Uterus (tissue), 4 donors: ENCODE measurements around the gene VPS45. TPM values are rescaled to one million over a fixed set of nuclear protein-coding genes. Genes with fewer than 3 reads are reported as not detected.

ENCODE experiments used
- DNase-seq, 2 donors: peaks; one replicate each; pipeline ENCODE4 v3.0.0-alpha.2; 2019 to 2020
- H3K27ac ChIP-seq, 2 donors: fragments of 200-600 bp; sonication (generic); 1 replicate in 1 of 2; 2 replicates in 1 of 2; pipeline ENCODE4 v1.5.1; 2016 to 2018
- H3K27me3 ChIP-seq, 2 donors: fragments of 200-600 bp; sonication (generic); one replicate each; pipeline ENCODE4 v1.5.1; 2018 to 2019; ENCODE audit warnings: control low read depth in 1 of 2
- H3K36me3 ChIP-seq, 2 donors: fragments of 200-600 bp; sonication (generic); one replicate each; pipeline ENCODE4 v1.5.1; 2019; ENCODE audit warnings: control low read depth in 1 of 2
- H3K4me1 ChIP-seq, 2 donors: fragments of 200-600 bp; sonication (generic); one replicate each; pipeline ENCODE4 v1.5.1; 2018 to 2019; ENCODE audit warnings: control low read depth in 1 of 2
- H3K4me3 ChIP-seq, 2 donors: fragments of 200-600 bp; sonication (generic); 1 replicate in 1 of 2; 2 replicates in 1 of 2; pipeline ENCODE4 v1.5.1; 2018 to 2019; ENCODE audit warnings: mild to moderate bottlenecking in 1 of 2
- H3K9me3 ChIP-seq, 2 donors: fragments of 200-600 bp; sonication (generic); one replicate each; pipeline ENCODE4 v1.5.1; 2019; ENCODE audit warnings: control low read depth in 1 of 2
- CTCF ChIP-seq, 4 experiments: fragments of 200-600 bp in 2 of 4; fragments of 450-650 bp in 2 of 4; sonication (generic) in 2 of 4; IDR thresholded peaks; one replicate each; pipeline ENCODE4 v1.5.1; 2016 to 2019; ENCODE audit warnings: antibody characterized with exemption in 4 of 4, mild to moderate bottlenecking in 2 of 4, moderate library complexity in 1 of 4
- POLR2A ChIP-seq, 2 donors: fragments of 450-650 bp; IDR thresholded peaks; one replicate each; pipeline ENCODE4 v1.6.1; 2016; ENCODE audit warnings: antibody characterized with exemption in 2 of 2, mild to moderate bottlenecking in 1 of 2, moderate library complexity in 1 of 2
- intact Hi-C: fragments of 100-400 bp; cut with DNase I; formaldehyde crosslinking; loops from one replicate; pipeline ENCODE4 v1.15.1; 2023; ENCODE audit warnings: low total_unique reads
- total RNA-seq, 4 donors: library from RNA; depleted of rRNA in 3 of 4; stranded (reverse); fragments of >200 nt in 3 of 4; gene quantifications; one replicate each; pipeline versions ENCODE4 v1.1.0 to v1.2.4, GENCODE V29; 2014 to 2023
- donor health status: DM: yes; HTN: yes; CAD: no.

The VPS45 gene
- total RNA-seq, 4 donors from 2014 or later, result 28.4 to 86.3 (median 66.9) TPM

- TF ChIP-seq CTCF (IDR thresholded peaks at IDR 0.05), result no peak
- no peak for TF ChIP-seq POLR2A (IDR thresholded peaks at IDR 0.05)
- no peak for DNase-seq
- Histone ChIP-seq H3K4me1 (no peaks in the 10 kb centered on the region), H3K27me3 (no peaks in the 10 kb centered on the region), H3K4me3 (peak overlapping the region; percentile 68 to 77), H3K27ac (peak overlapping the region; percentile 97 to 99), H3K36me3 (no peaks in the 10 kb centered on the region), H3K9me3 (no peaks in the 10 kb centered on the region)
- intact Hi-C loops, result no loop called here
Observed at GRCh38 chr1:150068109-150068435, 496 bp downstream of the VPS45 start.

- no peaks in the 10 kb centered on the region for H3K4me1 ChIP-seq
- no peaks in the 10 kb centered on the region for H3K27me3 ChIP-seq
- H3K9me3 ChIP-seq, result no peaks in the 10 kb centered on the region
- intact Hi-C loops, result loop anchor here (5.0 kb wide), 1 partner anchor 97 kb away; no protein-coding TSS in a partner anchor
- no peak overlapping the region for H3K4me3 ChIP-seq
- H3K36me3 ChIP-seq, result no peaks in the 10 kb centered on the region
- DNase-seq, result no peak
- H3K27ac ChIP-seq, result no peak overlapping the region
- TF ChIP-seq POLR2A (IDR thresholded peaks at IDR 0.05), result no peak
- no peak for TF ChIP-seq CTCF (IDR thresholded peaks at IDR 0.05)
Observed at GRCh38 chr1:150069923-150070322, 2.3 kb downstream of the VPS45 start.

- H3K4me3 ChIP-seq, result no peak overlapping the region
- H3K4me1 ChIP-seq, result no peaks in the 10 kb centered on the region
- no peak for TF ChIP-seq POLR2A (IDR thresholded peaks at IDR 0.05)
- TF ChIP-seq CTCF (IDR thresholded peaks at IDR 0.05), result peak; percentile 34 to 60 (median 44)
- intact Hi-C loops, result loop anchor here (5.0 kb wide), 1 partner anchor 94 kb away; no protein-coding TSS in a partner anchor
- no peak overlapping the region for H3K27ac ChIP-seq
- no peak for DNase-seq
- no peaks in the 10 kb centered on the region for H3K27me3 ChIP-seq
- no peaks in the 10 kb centered on the region for H3K9me3 ChIP-seq
- no peaks in the 10 kb centered on the region for H3K36me3 ChIP-seq
Observed at GRCh38 chr1:150072959-150073358, 5.4 kb downstream of the VPS45 start.

GRCh38 chr1:150073516-150073915 is 5.9 kb downstream of the VPS45 start:
- no peak for TF ChIP-seq POLR2A (IDR thresholded peaks at IDR 0.05)
- no peak for TF ChIP-seq CTCF (IDR thresholded peaks at IDR 0.05)
- DNase-seq, result no peak
- intact Hi-C loops, result loop anchor here (5.0 kb wide), 1 partner anchor 94 kb away; no protein-coding TSS in a partner anchor
- Histone ChIP-seq H3K4me1 (no peaks in the 10 kb centered on the region), H3K27me3 (no peaks in the 10 kb centered on the region), H3K36me3 (no peaks in the 10 kb centered on the region), H3K9me3 (no peaks in the 10 kb centered on the region), H3K27ac (no peak overlapping the region), H3K4me3 (no peak overlapping the region)

GRCh38 chr1:150076066-150076465 is 8.5 kb downstream of the VPS45 start:
- no peak overlapping the region for H3K27ac ChIP-seq
- no peak for TF ChIP-seq POLR2A (IDR thresholded peaks at IDR 0.05)
- no peak for TF ChIP-seq CTCF (IDR thresholded peaks at IDR 0.05)
- no peaks in the 10 kb centered on the region for H3K4me1 ChIP-seq
- H3K27me3 ChIP-seq, result no peaks in the 10 kb centered on the region
- no peak for DNase-seq
- H3K4me3 ChIP-seq, result no peak overlapping the region
- H3K36me3 ChIP-seq, result no peaks in the 10 kb centered on the region
- intact Hi-C loops, result no loop called here
- H3K9me3 ChIP-seq, result no peaks in the 10 kb centered on the region
